GM21515 (cell line): ENCODE results near the gene C12orf42.
"Not testable (repeated sequence)": the region's sequence is repeated elsewhere in the genome, so short reads cannot be mapped to it uniquely, and the experiment has no call there.

Source experiments
- ATAC-seq: cut with Tn5 transposase; IDR thresholded peaks from one replicate; pipeline ENCODE4 v1.9.1; 2021; ENCODE audit not compliant: unreplicated experiment

C12orf42 gene

DNA sequence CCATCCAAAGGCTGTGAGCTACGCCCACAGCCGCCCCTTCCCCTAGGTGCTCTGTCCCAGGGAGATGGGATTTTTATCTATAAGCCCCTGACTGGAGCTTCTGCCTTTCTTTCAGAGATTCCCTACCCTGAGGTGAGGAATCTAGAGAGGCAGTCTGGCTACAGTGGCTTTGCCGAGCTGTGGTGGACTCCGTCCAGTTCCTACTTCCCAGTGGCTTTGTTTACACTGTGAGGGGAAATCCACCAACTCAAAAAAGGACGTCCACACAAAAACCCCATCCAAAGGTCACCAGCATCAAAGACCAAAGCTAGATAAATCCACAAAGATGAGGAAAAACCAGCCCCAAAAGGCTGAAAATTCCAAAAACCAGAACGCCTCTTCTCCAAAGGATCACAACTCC is 70.1 kb downstream of the C12orf42 start:
- ATAC-seq, result not testable (repeated sequence)

DNA sequence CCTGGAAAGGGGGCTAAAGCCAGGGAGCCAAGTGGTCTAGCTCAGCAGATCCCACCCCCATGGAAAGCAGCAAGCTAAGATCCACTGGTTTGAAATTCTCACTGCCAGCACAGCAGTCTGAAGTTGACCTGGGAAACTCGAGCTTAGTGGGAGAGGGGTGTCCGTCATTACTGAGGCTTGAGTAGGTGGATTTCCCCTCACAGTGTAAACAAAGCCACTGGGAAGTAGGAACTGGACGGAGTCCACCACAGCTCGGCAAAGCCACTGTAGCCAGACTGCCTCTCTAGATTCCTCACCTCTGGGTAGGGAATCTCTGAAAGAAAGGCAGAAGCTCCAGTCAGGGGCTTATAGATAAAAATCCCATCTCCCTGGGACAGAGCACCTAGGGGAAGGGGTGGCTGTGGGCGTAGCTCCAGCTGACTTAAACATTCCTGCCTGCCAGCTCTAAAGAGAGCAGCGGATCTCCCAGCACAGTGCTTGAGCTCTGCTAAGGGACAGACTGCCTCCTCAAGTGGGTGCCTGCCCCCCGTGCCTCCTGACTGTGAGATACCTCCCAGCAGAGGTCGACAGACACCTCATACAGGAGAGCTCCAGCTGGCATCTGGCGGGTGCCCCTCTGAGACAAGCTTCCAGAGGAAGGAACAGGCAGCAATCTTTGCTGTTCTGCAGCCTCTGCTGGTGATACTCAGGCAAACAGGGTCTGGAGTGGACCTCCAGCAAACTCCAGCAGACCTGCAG is 70.8 kb downstream of the C12orf42 start:
- ATAC-seq, result not testable (repeated sequence)

DNA sequence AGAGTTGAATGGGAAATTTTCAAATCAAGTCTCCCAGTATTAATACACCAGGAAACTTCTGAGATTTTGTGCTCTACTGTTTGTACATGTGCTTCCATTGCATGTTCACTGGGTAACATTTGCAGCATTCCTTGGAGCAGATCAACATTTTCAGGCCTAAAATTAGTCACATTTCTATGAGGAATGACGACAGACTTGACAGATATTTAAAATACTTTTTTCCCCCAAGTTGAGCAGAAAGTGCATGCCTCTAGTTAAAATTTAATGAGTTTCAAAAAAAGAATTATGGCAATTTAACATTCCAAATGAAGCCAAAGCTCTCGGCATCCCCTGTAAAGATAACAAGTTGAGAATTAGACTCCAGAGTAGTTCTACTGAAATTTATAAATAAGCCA is 72.3 kb downstream of the C12orf42 start:
- ATAC-seq, result no peak

DNA sequence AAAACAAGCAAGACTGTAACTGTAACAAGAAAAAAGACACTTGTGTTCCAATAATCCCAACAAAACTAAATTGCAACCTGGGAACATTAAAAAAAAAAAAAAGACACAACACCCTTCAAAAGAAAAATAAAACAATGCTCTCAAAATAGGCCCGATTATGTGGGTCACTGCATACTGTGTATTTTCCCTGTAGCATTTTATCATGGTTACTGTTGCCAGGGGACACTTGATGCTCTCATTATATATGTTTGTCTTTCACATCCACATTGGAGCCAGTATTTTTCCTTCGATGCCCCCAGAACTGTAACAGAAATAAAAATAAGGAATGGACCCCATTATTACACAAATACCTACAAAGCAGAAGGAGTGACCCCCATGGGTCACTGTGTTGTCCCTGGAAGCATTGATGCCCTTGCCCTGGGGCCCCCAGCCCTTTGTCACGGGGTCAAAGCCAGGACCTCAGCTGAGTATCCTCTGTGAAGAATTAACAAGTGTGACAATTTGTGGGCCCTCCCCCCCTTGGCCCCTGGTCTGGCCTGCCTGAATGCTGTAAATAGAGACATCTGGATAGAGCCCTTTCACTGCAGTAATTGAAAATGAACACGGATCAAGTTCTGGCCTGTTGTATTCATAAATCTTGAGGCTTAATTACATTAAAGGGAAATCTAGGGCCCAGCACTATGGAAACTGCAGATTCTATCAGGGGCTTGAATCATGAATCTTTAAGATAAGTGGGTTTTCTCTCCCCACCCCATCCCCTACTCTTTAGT is 72.8 kb downstream of the C12orf42 start:
- ATAC-seq, result no peak

DNA sequence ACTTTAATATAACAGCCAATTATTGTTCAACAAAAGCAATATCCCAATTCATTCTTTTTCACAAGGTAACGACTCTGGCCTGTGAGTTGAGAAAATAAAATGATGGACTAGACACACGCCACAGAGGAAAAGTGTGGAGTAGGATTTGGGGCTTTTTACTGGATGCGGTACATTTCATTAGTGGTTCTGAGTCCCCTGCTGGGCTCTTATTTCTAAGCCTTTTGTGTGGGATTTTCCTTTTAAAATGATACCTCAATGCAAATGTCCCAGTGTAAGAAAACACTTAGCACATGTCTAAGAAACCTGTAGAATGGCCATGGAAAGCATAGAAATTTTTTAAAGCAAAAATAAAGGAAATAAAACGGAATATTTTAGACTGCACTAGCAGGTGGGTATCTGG is 73.4 kb downstream of the C12orf42 start:
- no peak for ATAC-seq

DNA sequence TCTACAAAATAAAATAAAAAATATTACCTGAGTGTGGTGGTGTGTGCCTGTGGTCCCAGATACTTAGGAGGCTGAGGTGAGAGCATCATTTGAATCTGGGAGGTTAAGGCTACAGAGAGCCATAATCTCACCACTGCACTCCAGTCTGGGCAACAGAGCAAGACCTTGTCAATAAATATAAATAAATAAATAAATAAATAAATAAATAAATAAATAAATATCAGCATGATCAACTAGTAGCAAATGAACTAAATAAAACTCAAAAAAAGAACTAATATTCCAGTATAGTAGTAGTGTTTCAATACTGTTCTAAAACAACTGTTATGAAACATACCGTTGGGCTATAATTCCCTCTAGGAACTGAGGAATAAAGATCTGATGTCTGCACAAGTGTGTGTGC is 74.4 kb downstream of the C12orf42 start:
- ATAC-seq, result no peak

DNA sequence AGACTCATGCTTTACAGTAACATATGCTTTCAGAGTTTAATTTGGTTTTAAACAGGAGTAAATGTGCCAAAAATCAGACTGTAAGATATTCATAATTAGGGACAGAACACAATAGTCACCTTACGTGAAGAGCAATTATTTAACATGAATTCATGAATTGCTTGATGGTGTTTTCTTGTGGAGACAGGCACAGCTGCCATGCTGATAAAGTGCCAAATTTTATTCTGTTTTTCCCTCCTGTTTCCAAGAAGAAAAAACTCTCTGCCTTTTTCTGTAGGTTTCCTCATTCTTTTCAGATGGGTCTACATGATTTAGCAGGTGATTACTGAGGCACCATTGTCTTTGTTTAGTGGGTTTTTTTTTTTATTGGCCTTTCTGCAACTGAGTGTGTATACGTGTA is 80.1 kb downstream of the C12orf42 start:
- ATAC-seq, result no peak

DNA sequence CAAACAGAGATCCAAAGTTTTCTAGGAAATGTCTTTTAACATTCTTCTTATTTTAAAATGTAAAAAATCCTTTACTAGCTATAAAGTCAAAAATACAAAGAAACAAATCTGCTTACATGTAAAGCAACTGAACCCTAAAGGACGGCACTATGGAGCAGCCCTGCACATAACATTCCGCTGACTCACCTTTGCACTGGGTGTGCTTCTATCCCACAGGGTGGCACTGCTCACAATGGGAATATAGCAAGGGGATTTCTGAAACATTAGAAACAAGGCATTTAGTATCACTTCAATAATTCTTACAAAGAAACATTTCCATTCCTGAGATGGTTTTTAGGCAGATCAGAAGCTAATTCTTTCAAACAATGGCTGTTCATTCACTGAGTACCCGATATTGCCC is 94.3 kb downstream of the C12orf42 start:
- no peak for ATAC-seq

DNA sequence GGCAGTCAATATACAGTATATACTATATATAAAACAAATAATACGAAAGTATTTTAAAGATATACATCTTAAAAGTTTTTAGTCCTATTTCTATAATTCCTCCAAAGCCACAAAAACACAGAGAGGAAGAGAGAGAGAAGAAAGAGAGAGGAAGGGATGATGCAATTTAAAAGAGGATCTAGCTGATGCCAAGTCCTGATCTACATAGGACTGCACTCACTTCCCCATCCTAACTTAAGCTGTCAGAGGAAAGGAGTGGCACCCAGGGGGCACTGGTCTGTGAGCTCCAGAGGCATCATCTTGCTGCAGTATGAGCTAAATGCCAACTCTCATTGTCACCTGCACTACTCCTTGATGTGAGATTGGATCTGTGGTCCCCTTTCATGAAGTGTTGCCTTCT is 95.8 kb downstream of the C12orf42 start:
- ATAC-seq, result no peak

DNA sequence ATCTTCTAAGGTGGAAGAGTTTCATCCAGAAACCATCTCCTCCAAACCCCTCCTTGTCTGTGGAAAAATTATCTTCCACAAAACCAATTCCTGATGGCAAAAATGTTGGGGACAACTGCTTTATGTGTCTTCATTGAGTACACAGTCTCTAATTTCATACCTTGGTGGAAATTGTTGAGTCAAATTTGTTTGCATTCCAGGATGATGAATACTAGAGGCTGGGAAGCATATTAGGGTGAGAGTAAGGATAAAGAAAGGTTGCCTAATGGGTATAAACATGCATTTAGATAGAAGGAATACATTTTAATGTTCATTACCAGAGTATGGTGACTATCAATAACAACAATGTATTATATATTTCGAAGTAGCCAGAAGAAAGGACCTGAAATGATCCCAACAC is 98.2 kb downstream of the C12orf42 start:
- no peak for ATAC-seq

DNA sequence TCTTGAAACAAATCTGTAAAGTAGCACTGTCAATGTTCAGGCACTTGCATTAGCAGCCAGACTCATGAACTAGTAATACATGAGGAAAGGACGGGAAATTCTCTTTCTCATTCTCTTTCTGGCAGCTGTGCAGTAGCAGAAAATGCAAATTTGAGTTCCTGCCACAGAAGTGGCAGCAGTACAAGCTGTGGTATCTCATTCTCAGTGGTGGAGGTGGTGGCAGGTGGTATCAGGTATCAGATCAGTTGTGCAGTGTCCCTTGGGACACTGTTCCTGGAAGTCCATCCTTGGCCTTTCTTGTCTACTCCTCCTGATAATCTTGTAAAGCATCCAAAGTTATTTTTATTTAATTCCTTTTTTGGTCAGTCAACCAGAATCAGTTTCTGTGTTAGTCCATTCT is 103.0 kb downstream of the C12orf42 start:
- ATAC-seq, result peak; percentile 97

DNA sequence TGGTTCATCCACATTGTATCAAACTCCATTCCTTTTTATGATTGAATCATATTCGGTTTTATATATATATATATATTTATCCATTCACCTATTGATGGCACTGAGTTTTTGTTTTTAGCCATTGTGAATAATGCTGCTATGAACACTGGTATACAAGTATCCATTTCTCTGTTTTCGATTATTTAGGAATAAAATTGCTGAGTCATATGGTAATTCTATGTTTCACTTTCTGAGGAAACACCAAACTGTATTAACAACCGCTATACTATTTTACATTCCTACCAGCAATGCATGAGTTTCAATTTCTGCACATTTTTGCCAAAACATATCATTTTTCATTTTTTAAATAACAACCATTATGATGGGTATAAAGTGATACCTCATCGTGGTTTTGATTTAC is 104.7 kb downstream of the C12orf42 start:
- no peak for ATAC-seq

DNA sequence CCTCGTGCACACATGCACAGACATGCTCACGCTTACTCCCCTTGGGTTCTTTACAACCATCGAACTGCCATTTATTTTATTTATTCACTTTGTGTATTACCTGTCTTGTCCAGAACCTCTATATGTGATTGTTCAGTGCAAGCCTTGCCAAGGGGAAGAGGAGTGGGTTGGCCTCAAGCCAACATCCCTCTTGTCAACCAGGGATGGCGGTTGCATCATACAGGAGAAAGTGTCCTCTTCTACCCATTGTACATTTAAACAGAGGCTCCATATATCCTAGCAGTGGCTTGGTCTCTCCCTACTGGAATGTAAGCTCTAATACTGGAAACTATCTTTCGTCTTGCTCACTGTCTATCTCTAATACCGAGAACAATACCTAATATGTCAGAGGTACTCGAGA is 108.4 kb downstream of the C12orf42 start:
- no peak for ATAC-seq

DNA sequence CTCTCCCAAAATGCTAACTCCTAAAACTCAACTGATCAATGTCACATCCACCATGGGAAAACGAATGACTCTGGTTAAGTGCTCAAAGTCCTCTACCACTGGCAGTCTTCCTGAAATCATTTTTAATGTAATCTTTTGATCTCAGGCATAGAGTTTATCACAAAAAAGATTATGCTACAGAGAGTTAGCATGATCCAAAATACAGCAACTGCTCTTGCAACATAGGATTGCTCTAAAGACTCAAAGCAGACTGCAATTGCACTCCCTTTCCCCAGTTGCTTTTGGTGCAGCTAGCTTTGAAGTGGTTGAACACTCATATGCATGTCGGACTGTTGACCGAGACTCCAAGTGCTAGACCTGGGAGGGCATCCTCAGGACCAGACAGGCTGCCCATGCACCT is 109.3 kb downstream of the C12orf42 start:
- ATAC-seq, result no peak

DNA sequence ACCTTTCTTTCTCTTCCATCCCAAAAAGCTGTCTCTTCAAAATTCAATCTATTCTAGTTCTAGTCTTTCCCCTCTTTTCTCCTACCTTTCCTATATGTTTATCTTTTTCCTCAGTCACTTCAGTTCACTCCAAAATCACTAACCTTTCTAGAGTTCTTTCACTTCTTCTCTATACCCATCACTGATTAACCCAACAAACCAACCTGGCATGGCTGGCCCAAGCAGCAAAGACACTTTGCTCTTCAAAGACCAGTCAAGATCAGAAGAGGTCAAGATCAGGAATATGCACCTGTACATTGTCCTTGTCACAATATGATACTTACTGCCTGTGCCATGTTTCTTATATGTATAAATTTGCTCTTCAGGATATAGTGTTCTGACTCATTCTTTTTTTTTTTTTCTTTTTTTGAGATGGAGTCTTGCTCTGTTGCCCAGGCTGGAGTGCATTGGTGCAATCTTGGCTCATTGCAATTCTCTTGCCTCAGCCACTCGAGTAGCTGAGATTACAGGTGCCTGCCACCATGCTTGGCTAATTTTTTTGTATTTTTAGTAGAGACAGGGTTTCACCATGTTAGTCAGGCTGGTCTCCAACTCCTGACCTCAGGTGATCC is 112.9 kb downstream of the C12orf42 start:
- ATAC-seq, result no peak

DNA sequence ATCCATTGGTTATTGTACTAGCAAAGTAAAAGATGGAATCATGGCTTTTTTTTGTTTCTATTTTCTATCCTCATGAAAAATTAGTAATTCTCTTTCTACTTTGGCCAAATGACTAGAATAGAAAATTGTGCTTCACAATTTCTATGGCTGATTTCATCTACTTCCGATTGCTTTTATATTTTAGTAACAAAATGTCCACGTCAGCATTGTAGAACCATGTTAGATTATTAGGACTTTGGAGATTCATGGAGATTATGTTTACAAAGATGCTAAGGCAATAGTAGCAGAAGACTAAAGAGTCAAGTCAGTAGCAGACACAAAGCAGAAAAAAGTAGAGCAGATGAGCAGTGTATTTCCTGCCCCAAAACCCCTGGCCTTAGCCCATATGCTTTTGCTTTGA is 113.6 kb downstream of the C12orf42 start:
- no peak for ATAC-seq

DNA sequence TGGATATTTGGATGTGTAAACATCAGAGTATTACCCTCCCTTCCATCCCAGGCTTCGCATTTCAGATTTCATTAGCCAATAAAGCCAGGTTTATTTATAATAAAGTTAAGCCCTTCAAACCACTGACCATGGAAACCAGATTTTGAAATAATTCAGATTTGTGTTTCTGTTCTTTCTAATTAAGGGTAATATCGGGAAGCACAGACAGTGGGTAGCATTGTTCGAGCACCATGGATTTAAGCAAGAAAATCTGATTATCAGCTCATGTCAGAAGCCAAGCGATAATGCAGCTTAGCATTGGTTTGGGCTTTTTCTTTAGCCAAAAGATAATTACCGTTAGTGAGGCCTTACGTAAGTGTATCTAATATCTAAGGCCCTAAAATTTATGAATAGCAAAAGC is 116.1 kb downstream of the C12orf42 start:
- no peak for ATAC-seq

DNA sequence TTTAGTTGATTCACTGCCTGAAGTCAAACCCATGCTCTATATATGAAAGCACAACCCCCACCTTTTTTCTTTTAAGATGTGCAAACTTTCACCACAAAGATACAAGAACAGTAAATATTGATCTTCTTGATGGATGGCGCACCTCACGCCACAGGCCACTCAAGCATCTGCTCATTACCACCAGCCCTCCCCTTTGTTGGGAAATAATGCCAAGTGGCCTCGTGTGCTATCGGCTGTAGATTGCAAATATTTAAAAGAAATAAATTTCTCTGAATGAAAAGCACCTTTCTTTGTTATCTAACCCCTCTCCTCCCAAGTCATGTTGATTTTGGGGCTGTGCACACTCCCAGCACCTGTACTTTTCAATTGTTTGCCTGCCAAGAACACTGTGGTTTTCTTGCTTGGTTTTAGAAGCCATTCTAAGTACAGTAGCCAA is 122.7 kb downstream of the C12orf42 start:
- no peak for ATAC-seq

DNA sequence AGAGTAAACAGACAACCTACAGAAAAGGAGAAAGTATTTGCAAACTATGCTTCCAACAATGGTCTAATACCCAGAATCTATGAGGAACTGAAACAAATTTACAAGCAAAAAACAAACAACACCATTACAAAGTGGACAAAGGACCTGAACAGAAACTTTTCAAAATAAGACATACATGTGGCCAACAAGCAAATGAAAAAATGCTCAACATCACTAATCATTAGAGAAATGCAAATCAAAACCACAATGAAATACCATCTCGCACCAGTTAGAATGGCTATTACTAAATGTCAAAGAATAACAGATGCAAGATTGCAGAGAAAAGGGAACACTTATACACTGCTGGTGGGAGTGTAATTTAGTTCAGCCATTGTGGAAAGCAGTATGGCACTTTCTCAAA is 125.8 kb downstream of the C12orf42 start:
- ATAC-seq, result peak; percentile 73

DNA sequence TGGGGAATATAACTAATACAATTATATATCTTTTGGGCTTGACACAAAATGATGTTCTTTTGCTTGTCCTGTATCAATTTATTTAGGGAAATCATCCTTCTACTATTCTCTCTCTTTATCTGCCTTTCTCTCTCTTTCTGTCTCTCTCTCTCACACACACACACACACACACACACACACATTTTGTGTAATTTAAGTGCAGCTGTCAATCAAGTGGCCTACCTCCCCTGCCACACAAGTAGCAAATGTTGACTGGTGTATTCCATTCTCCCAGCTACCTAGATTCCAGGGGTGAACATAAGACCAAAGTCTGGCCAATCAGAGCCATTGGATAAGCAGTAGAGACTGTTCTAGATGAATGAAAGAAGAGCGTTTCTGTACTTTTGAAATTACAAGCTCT is 127.6 kb downstream of the C12orf42 start:
- ATAC-seq, result no peak

DNA sequence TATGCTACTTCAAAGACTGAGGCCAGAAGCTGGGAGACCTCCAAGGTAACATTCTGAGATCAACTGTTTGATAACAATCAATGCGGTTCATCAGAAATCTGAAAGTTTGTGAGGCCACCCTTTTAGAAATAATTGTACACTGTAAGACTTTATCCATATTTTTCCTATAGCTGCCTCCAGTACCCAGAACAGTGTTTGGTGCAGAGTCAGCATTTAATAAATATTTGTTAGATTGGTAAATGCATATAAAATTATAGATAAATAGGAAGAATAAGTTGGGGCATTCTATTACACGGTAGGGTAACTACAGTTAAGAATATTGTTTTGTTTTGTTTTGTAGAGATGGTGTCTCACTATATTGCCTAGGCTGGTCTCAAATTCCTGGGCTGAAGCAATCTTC is 141.4 kb downstream of the C12orf42 start:
- no peak for ATAC-seq

DNA sequence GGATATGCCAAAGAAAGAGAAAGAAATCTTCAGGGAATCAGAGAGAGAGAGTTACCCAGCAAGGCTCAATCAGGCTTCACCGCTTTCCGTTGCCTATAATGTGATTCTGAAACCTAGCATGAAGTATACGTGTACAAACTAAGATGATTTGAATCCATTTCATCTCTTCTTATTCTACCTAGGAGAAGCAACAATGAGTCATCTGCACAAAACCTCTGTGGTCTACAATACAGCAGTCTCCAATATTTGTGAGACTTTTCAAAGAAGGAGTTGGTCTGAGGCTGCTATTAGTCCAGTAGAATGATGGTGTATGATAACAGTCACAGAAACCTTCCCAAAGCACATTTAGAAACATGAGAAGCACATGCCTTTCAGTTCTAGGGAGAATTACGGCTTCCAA is 141.9 kb downstream of the C12orf42 start:
- ATAC-seq, result no peak
